Neuronal stem cell (in vitro differentiated cells): Measurements from ENCODE around the gene CPNE5.

Source experiments
- DNase-seq: peaks from one replicate; pipeline ENCODE4 v3.0.0-alpha.2; 2013; ENCODE audit warnings: low spot score
- H2AFZ ChIP-seq: one replicate; pipeline ENCODE4 v1.6.1; 2013; ENCODE audit warnings: mild to moderate bottlenecking, low read length, inconsistent platforms
- H2AK5ac ChIP-seq: 2 replicates; pipeline ENCODE4 v1.6.1; 2013; ENCODE audit warnings: low read depth, mild to moderate bottlenecking, inconsistent platforms, low read length, moderate library complexity, mixed read lengths
- H2BK120ac ChIP-seq: 2 replicates; pipeline ENCODE4 v1.6.1; 2013; ENCODE audit warnings: low read depth, mild to moderate bottlenecking, inconsistent platforms, low read length, moderate library complexity, mixed read lengths
- H2BK12ac ChIP-seq: one replicate; pipeline ENCODE4 v1.6.1; 2013; ENCODE audit warnings: low read length, inconsistent platforms
- H2BK15ac ChIP-seq: 2 replicates; pipeline ENCODE4 v1.6.1; 2013; ENCODE audit warnings: mild to moderate bottlenecking, low read length, inconsistent platforms, mixed read lengths
- H2BK5ac ChIP-seq: one replicate; pipeline ENCODE4 v1.6.1; 2013; ENCODE audit warnings: inconsistent platforms, mild to moderate bottlenecking, low read length, moderate library complexity
- H3K14ac ChIP-seq: one replicate; pipeline ENCODE4 v1.6.1; 2013; ENCODE audit warnings: low read length, inconsistent platforms
- H3K18ac ChIP-seq: 2 replicates; pipeline ENCODE4 v1.6.1; 2013; ENCODE audit warnings: low read length, inconsistent platforms
- H3K23ac ChIP-seq: 2 replicates; pipeline ENCODE4 v1.6.1; 2013; ENCODE audit warnings: low read depth, mild to moderate bottlenecking, mixed read lengths, low read length, inconsistent platforms; ENCODE audit not compliant: poor library complexity
- H3K27ac ChIP-seq: replicated peaks from 3 replicates; pipeline ENCODE4 v1.5.1; 2013; ENCODE audit warnings: low read length, inconsistent platforms
- H3K27me3 ChIP-seq, 3 experiments: 2 replicates each; pipeline ENCODE4 v1.6.1; 2013; ENCODE audit warnings: low read length in 3 of 3, mild to moderate bottlenecking in 2 of 3, inconsistent platforms in 1 of 3, low read depth in 1 of 3, mixed read lengths in 1 of 3, moderate library complexity in 1 of 3; ENCODE audit not compliant: control insufficient read depth in 3 of 3, insufficient read depth in 3 of 3
- H3K36me3 ChIP-seq, 2 donors: replicated peaks in 1 of 2; 2 replicates each; pipeline ENCODE4 v1.6.1; 2013; ENCODE audit warnings: low read length in 2 of 2; ENCODE audit not compliant: control insufficient read depth in 2 of 2, insufficient read depth in 2 of 2
- H3K4ac ChIP-seq: 2 replicates; pipeline ENCODE4 v1.6.1; 2013; ENCODE audit warnings: inconsistent platforms, mild to moderate bottlenecking, low read length, moderate library complexity
- H3K4me1 ChIP-seq, 2 donors: 1 replicate in 1 of 2; 2 replicates in 1 of 2; pipeline ENCODE4 v1.6.1; 2013; ENCODE audit warnings: low read length in 2 of 2, low read depth in 1 of 2; ENCODE audit not compliant: control insufficient read depth in 2 of 2, insufficient read depth in 1 of 2
- H3K4me2 ChIP-seq: one replicate; pipeline ENCODE4 v1.6.1; 2013; ENCODE audit warnings: mild to moderate bottlenecking, low read length, inconsistent platforms; ENCODE audit not compliant: insufficient read depth, poor library complexity, severe bottlenecking
- H3K4me3 ChIP-seq, 2 donors: 2 replicates each; pipeline ENCODE4 v1.5.1; 2013; ENCODE audit warnings: low read length in 2 of 2, mild to moderate bottlenecking in 2 of 2, inconsistent platforms in 1 of 2, moderate library complexity in 1 of 2
- H3K79me1 ChIP-seq: one replicate; pipeline ENCODE4 v1.6.1; 2013; ENCODE audit warnings: low read depth, mild to moderate bottlenecking, inconsistent platforms, low read length, moderate library complexity
- H3K9ac ChIP-seq: one replicate; pipeline ENCODE4 v1.6.1; 2013; ENCODE audit warnings: mild to moderate bottlenecking, low read depth, low read length, inconsistent platforms; ENCODE audit not compliant: poor library complexity
- H3K9me3 ChIP-seq, 2 donors: replicated peaks in 1 of 2; 2 replicates each; pipeline versions ENCODE3 to v1.6.1; 2013; ENCODE audit warnings: low read length in 2 of 2, mild to moderate bottlenecking in 2 of 2, inconsistent platforms in 1 of 2, low read depth in 1 of 2, mixed read lengths in 1 of 2, moderate library complexity in 1 of 2; ENCODE audit not compliant: control insufficient read depth in 2 of 2, insufficient read depth in 1 of 2
- H4K8ac ChIP-seq: one replicate; pipeline ENCODE4 v1.6.1; 2013; ENCODE audit warnings: low read depth, mild to moderate bottlenecking, inconsistent platforms, low read length, moderate library complexity
- H4K91ac ChIP-seq: one replicate; pipeline ENCODE4 v1.6.1; 2013; ENCODE audit warnings: low read length, low read depth, mild to moderate bottlenecking, inconsistent platforms; ENCODE audit not compliant: poor library complexity
- WGBS, 2 donors: extraction: QIAGEN DNeasy Blood & Tissue Kit; methylation state at CpG; one replicate each; pipeline ENCODE4 v1.1.7; 2013; ENCODE audit warnings: missing lambda C conversion rate in 2 of 2, mixed read lengths in 1 of 2; ENCODE audit not compliant: insufficient read length in 2 of 2, insufficient replicate concordance in 1 of 2; ENCODE audit errors: extremely low coverage in 2 of 2; 5-methylcytosine and 5-hydroxymethylcytosine counted together

The CPNE5 gene

GRCh38 chr6:36728289-36729160 lies 110.7 kb downstream of the CPNE5 start:
- no peak overlapping the region for H2BK15ac ChIP-seq
- H3K9ac ChIP-seq = peak overlapping the region; percentile 14
- no peak overlapping the region for H2BK12ac ChIP-seq
- H2AK5ac ChIP-seq = peak overlapping the region; percentile 41
- DNase-seq = no peak
- no peaks in the 10 kb centered on the region for H3K9me3 ChIP-seq
- no peak overlapping the region for H3K23ac ChIP-seq
- H3K36me3 ChIP-seq = no peaks in the 10 kb centered on the region
- no peak overlapping the region for H2BK120ac ChIP-seq
- no peak overlapping the region for H3K27ac ChIP-seq
- H3K14ac ChIP-seq = no peak overlapping the region
- no peak overlapping the region for H3K4me3 ChIP-seq
- WGBS, 2 donors = no CpG with 5 or more reads among the region's 11 CpGs
- H2AFZ ChIP-seq = no peak overlapping the region
- no peak overlapping the region for H3K4ac ChIP-seq
- H3K4me2 ChIP-seq = no peak overlapping the region
- H2BK5ac ChIP-seq = no peak overlapping the region
- peaks cover 3 to 15% of the 10 kb centered on the region in 2 donors for H3K4me1 ChIP-seq
- H3K79me1 ChIP-seq = no peaks in the 10 kb centered on the region
- no peak overlapping the region for H3K18ac ChIP-seq
- no peak overlapping the region for H4K8ac ChIP-seq
- H3K27me3 ChIP-seq = peaks cover 0 to 15% (median 0%) of the 10 kb centered on the region in 3 experiments
- peak overlapping the region; percentile 74 for H4K91ac ChIP-seq

GRCh38 chr6:36727505-36728021 lies 111.7 kb downstream of the CPNE5 start:
- Histone ChIP-seq H3K27me3 (peaks cover 0 to 12% (median 0%) of the 10 kb centered on the region in 3 experiments), H2BK120ac (no peak overlapping the region), H3K27ac (no peak overlapping the region), H2AK5ac (no peak overlapping the region), H3K18ac (no peak overlapping the region), H2BK15ac (no peak overlapping the region), H3K4ac (no peak overlapping the region), H4K91ac (no peak overlapping the region), H3K14ac (no peak overlapping the region), H3K9ac (no peak overlapping the region), H3K79me1 (no peaks in the 10 kb centered on the region), H2BK5ac (no peak overlapping the region), H3K4me2 (no peak overlapping the region), H3K36me3 (no peaks in the 10 kb centered on the region), H3K4me3 (peak overlapping the region in 1 of 2 donors; percentile 22), H3K23ac (no peak overlapping the region), H3K4me1 (peaks cover 3 to 15% of the 10 kb centered on the region in 2 donors), H3K9me3 (no peaks in the 10 kb centered on the region), H4K8ac (no peak overlapping the region), H2AFZ (no peak overlapping the region), H2BK12ac (no peak overlapping the region)
- WGBS, 2 donors = no CpG with 5 or more reads among the region's 7 CpGs
- DNase-seq = no peak

DNA sequence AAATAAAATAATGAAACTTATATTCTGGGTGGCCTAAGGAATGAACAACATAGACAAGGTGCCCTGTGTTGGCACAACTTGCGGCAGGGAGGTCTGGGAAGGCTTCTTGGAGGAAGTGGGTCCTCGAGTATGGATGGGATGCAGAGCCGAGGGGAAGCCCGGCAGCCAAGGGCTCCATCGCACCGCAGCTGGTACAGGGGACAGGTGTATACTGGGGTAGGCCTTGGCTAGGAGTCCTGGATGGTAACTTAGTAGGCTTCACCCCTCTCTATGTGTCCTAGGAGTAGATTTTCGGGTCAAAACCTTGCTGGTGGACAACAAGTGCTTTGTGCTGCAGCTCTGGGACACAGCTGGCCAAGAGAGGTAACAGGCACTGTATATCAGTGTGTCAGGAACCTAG lies 113.7 kb downstream of the CPNE5 start:
- Histone ChIP-seq H2BK120ac (no peak overlapping the region), H3K14ac (peak overlapping the region; percentile 63), H4K91ac (no peak overlapping the region), H3K79me1 (no peaks in the 10 kb centered on the region), H3K23ac (peak overlapping the region; percentile 29), H3K9ac (peak overlapping the region; percentile 24), H3K4me2 (no peak overlapping the region), H3K27ac (no peak overlapping the region), H2AFZ (no peak overlapping the region), H3K4ac (no peak overlapping the region), H3K4me1 (peaks cover 3 to 15% of the 10 kb centered on the region in 2 donors), H3K18ac (peak overlapping the region; percentile 78), H2BK5ac (peak overlapping the region; percentile 70), H2BK15ac (peak overlapping the region; percentile 12), H3K36me3 (no peaks in the 10 kb centered on the region), H2AK5ac (peak overlapping the region; percentile 91), H3K9me3 (no peaks in the 10 kb centered on the region), H4K8ac (no peak overlapping the region), H3K4me3 (no peak overlapping the region), H2BK12ac (no peak overlapping the region), H3K27me3 (peaks cover 0 to 12% (median 0%) of the 10 kb centered on the region in 3 experiments)
- no CpG with 5 or more reads among the region's 7 CpGs for WGBS, 2 donors
- DNase-seq = no peak
